KOPT-K1 (cell line): Measurements from ENCODE around the gene FAM151B.

Source experiments
- H3K27ac ChIP-seq: fragments of 200-600 bp; sonication (generic); 2 replicates; pipeline ENCODE4 v1.5.1; 2016; ENCODE audit warnings: antibody characterized with exemption, mild to moderate bottlenecking, low read depth, low read length; ENCODE audit not compliant: poor library complexity, severe bottlenecking
- H3K36me3 ChIP-seq: fragments of 200-600 bp; sonication (generic); 2 replicates; pipeline ENCODE4 v1.5.1; 2017; ENCODE audit warnings: antibody characterized with exemption, mild to moderate bottlenecking, low read length, moderate library complexity; ENCODE audit not compliant: insufficient read depth
- H3K9me3 ChIP-seq: fragments of 200-600 bp; sonication (generic); 2 replicates; pipeline ENCODE4 v1.5.1; 2017; ENCODE audit warnings: antibody characterized with exemption, low read length, mild to moderate bottlenecking; ENCODE audit not compliant: insufficient read depth, poor library complexity, severe bottlenecking

The FAM151B gene

DNA sequence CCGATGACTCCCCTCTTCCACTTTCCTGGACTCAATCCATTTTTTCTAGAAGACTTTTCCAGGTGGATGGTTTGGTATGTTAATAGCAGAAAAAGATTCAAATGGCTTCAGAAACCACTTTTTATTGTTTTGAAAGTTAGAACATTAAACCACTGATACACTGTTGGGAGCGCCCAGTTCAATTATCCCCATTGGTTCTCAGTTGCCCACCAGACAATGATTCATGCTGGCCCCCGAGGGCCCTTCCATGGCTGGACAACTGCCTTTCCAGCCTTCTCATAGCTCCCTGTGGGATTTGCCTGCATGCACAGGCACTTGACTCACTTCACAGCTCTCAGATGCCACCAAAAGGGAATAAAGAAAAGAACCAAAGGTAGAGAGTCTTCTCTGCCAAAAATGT, 103.5 kb downstream of the FAM151B start:
- Histone ChIP-seq H3K9me3 (no peaks in the 10 kb centered on the region), H3K27ac (no peak overlapping the region)

DNA sequence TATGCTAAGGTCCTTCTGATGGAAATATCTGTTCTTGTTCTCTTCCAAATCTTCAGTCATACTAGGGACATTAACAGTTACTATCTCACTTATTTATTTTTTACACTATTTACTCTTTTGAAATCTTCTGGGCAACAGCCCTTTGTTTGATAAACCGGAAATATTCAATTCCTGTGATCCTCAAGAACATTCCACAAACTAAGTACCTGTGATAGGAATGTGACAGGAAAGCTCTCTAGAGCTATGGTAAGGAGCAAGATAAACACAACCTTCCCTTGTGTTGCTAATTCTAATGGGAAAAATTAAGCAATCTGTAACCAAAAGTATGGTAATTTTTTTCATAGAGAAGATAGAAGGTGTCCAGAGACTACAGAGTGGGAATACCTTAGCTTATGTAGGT, 104.2 kb downstream of the FAM151B start:
- Histone ChIP-seq H3K36me3 (no peaks in the 10 kb centered on the region), H3K9me3 (no peaks in the 10 kb centered on the region), H3K27ac (no peak overlapping the region)

More for the DNA sequence above, 103.5 kb downstream of the FAM151B start:
- H3K36me3 ChIP-seq: no peaks in the 10 kb centered on the region
